Frontal cortex (tissue), 4 donors: ENCODE data around the gene GPC6. TPM values are rescaled to one million over a fixed set of nuclear protein-coding genes. Genes with fewer than 3 reads are reported as not detected.

Experiments used
- DNase-seq, 2 donors: peaks; one replicate each; pipeline ENCODE4 v3.0.0; 2012; ENCODE audit warnings: low spot score in 2 of 2
- FAIRE-seq: peaks from 2 replicates; lab custom pipeline; 2012; peaks lifted over from hg19 to GRCh38; lab: Jason Lieb, UNC
- total RNA-seq: library from RNA; depleted of rRNA; stranded (reverse); fragments of >200 nt; gene quantifications from one replicate; pipeline ENCODE4 v1.2.3, GENCODE V29; 2014
- donor health status: control.
- donor health status: control.
- donor health status: control.

Gene GPC6
- total RNA-seq, 1 donor from 2014 or later, result 9.0 TPM

DNA sequence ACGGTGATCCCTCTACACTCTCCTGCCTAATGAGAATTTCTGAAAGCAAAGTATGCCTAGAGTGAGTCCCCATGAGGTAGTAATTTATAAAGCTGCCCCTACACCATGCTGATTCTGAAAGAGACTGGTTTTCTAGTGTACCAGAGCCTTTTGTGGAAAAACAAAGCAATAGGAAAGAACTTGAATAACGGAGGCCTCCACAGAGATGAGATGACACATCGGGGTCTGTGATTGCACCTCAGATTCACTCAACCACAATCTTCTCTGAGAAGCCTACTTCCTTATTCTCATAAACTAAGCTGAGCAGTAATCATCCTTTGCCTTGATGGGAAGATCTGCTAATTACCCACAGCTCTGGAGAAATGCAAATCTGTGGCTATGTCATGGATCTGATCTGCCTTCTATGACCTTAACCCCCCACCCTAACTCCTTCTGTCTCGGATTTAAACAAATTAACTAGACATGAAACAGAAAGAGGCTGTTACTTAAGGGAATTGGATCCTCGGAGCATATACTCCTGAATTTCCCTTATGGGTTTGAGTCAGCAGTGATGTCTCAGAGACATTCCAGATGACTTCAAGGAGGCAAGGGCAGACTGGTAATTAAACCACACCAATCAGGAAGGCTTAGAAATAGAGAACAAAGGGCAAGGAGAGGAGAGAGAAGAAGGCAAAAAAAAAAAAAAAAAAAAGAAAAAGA lies 1124.8 kb downstream of the GPC6 start:
- no peak for FAIRE-seq
- no peak for DNase-seq

- DNase-seq (no peak), FAIRE-seq (no peak)
These were observed 1125.5 kb downstream of the GPC6 start for GRCh38 chr13:94352057-94352456.

GRCh38 chr13:94353167-94353710 lies 1126.6 kb downstream of the GPC6 start:
- FAIRE-seq (no peak), DNase-seq (no peak)

- DNase-seq (no peak), FAIRE-seq (no peak)
These were observed 1133.3 kb downstream of the GPC6 start for GRCh38 chr13:94359875-94360274.

DNA sequence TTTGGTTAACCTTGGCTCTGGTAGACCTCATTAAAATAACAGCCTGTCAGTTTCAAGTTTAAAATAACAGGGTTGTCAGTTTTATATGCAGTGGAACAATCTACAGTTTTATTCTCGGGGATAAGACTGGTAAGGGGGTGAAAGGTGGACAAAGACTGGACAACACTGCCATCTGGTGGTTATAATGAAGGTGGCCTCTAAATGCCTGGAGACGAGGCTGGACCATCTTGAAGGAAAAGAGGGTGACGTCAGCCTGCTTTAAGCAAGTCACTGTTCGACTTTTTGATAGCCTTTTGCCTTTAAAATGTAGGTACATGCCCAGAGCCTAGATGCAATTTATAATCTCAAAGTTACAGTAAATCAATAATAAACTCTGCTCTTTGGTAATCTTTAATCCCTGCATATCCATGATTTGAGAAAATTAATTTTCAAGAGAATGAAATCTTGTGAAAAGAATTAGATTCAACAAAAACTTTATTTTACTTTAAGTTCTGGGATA lies 1135.9 kb downstream of the GPC6 start:
- peak; percentile 79 for FAIRE-seq
- peak; percentile 37 to 58 for DNase-seq

DNA sequence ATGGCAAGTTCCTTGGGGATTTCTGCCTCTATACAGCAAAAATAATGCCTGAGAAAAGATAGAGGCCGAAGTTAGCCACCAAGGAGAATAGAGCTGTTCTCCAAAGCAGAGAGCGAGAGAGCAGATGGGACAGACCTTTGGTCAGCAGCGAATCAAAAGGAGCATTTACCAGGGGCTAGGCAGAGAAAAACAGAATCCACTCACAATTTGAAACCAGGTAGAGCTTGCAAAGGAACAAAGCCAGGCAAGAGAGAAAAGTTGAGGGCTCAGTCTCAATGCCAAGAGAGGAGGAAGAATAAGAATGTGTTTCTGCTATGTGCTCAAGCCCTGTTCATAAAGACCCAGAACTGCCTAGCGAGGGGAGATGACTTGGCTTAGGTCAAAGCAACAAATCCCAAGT lies 1140.1 kb downstream of the GPC6 start:
- FAIRE-seq (no peak), DNase-seq (no peak)

GRCh38 chr13:94369972-94370436 lies 1143.4 kb downstream of the GPC6 start:
- FAIRE-seq (no peak), DNase-seq (no peak)

DNA sequence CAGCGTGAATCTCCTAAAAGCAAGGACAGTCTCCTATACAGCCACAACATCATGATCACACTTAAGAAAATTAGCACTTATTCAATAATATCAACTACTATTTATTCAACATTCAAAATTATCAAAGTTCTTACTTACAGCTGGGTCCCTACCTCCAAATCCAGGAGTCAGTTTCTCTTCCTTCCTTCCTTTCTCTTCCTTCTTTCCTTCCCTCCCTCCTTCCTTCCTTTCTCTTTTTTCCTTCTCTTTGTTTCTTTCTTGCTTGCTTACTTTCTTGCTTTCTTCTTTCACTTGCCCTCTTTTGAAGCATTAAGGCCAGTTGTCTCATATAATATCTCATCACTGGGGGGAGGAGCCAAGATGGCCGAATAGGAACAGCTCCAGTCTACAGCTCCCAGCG lies 1145.2 kb downstream of the GPC6 start:
- DNase-seq, result no peak
- no peak for FAIRE-seq

GRCh38 chr13:94382517-94382916 lies 1155.9 kb downstream of the GPC6 start:
- DNase-seq, result no peak
- FAIRE-seq, result no peak

DNA sequence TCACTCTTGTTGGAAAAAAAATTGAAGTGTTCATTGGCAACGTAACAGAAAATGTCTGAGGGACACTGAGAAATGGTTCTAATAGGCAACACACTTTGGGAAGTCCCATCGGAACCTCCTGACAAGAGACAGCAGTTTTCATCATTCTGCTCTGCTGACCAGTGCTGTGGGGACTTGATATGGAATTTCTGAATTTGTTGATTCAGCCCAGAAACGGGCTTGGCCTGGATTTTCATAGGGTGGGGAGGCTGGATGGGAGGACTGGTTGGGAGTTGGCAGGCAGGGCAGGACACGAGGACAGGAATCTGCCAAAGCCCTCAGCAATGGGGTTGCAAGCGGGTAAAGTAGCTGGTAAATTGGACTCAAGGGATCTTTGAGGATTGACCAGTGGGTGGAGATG lies 1156.4 kb downstream of the GPC6 start:
- FAIRE-seq (no peak), DNase-seq (no peak)

DNA sequence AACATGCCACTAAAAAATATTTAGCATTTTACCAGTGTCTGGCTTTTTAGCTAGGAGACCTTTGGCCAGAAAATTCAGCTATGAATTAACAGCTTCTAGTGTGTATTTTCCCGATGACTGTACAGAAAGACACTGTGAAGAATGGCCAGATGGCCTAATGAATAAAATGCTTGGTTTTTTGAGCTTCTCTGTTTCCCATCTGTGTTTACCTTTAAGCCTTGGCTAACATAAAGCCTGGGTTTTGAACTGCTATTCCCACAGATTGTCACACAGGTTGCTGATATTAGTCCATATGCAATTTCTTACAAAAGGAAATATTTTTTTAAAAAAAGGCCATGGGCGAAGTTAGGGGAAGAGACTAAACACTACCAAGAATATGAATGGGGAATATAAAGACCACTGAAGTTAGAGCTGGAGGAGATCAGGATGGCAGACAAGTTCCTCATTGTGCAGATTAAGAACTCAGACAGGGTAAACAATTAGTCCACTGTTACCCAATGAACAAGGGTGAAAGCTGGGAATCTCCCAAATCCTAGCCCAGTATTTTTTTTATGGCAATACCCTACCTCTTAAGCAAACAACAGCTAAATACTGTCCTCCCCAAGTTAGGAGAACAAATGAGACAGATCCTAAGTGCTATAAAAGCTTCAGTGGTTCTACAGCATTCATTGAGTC lies 1157.8 kb downstream of the GPC6 start:
- FAIRE-seq (no peak), DNase-seq (no peak)

- no peak for DNase-seq
- FAIRE-seq, result no peak
These were observed 1160.4 kb downstream of the GPC6 start for GRCh38 chr13:94387047-94387446.

DNA sequence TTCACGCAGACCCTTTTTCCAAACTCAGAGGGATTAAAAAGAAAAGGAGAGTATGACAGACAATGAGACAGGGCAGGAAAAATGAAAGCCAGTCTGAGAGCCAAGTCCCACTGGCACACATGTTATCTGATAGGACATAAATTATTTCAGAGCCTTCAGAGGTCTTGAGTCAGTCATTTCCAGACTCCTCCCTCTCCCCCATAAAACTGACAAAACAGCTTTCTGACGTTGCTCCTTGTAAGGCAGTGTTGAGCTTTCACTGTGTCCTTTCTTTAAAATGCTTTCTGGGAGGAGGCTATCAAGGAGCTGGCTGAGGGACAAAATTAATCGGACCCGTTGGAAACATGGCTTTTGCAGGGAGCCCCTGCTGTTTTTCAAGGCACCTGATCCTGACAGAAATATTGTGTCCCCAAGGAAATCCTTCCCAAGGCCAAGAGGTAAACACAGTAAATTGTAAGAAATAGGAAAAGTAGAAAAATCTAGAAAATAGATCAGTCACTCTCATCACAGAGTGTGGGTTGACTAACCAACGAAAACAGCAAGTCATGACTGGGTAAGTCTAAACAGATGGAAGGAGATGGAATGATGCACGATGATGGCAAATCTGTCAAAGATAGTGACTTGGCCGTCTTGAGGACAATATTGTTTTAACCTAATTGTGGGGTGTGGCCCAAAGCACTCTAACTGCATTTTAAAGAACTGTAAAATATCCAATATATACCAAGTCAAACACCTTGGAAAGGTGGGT lies 1163.2 kb downstream of the GPC6 start:
- DNase-seq (no peak), FAIRE-seq (no peak)

GRCh38 chr13:94390881-94391280 lies 1164.3 kb downstream of the GPC6 start:
- DNase-seq (no peak), FAIRE-seq (no peak)

DNA sequence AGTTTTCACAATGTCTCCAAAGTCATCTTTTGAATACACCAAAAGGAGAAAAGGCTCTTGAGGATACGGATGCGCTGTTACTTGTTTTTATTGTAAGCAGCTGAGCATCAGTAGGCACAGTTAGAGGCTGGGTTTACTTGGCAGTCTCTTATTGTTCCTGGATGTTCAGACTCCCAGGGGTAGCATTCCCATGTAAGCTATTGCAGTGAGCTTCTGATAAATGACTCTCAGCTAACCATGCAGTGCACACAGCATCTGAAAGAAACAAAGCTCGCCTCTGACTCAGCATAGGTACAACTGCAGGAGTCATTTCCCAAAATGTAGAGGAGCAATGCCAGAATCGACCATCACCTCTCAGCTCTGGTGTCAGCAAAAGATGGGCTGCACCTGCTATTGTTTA lies 1168.1 kb downstream of the GPC6 start:
- no peak for FAIRE-seq
- DNase-seq, result no peak

DNA sequence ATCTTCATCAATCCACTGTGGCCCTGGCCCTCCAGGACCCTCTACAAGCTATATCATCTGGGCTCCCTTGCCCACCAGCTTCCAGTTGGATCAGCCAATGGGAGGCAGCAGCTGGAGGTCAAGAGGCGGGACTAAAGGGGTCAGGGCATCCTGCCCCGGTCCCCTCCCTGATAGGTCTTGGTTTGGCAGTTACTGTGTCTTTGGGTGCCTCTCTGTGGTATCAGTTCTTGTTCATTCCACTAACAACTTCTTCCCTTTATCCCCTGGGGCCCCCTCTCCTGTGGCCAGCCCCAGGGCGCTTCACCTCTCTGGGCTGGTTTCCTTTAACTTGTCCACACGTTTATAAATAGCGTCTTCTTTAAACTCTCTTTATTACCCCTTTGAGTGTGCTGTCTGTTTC lies 1169.3 kb downstream of the GPC6 start:
- FAIRE-seq, result no peak

DNA sequence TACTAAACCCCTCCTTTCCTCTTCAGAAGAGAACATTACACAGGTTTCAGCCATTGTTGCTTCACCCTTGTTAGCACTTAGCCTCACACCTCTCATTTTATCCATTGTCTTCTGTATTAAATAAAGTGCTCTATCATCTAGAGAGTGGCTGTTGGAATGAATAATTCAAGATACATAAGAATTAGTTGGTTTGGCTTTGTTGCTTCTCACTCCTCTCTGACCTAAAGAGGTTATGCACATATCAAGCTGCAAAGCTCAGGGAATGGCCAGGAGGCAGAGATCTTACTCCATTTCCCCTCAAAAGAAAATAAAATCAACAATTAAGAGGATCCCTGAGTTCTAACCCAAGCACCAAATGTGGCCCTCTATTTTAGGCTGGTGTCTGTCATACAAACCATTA lies 1173.2 kb downstream of the GPC6 start:
- DNase-seq (no peak), FAIRE-seq (no peak)

More for the DNA sequence above, 1169.3 kb downstream of the GPC6 start:
- DNase-seq, result no peak

GRCh38 chr13:94400874-94401273 lies 1174.3 kb downstream of the GPC6 start:
- FAIRE-seq, result no peak

GRCh38 chr13:94408314-94409036 lies 1181.9 kb downstream of the GPC6 start:
- FAIRE-seq (no peak), DNase-seq (no peak)

More at GRCh38 chr13:94400874-94401273, 1174.3 kb downstream of the GPC6 start:
- DNase-seq, result no peak

DNA sequence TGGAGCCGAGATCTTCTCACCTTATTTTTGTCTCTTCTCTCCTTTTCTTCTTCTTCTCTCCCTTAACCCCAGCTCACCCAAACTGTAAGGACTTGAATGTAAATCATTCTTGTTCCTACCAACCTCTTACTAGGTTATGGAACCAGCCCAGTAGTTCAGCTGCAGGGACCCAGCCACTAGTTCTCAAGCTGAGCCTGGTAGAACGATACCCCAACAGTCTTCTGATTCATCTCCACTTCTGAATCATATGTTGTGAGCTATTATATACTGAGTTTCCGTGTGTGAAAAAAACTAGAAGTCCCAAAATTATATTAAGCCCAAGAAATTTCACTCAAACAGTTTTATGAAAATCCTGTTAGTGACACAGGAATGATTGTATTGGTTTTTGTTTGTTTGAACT lies 1185.1 kb downstream of the GPC6 start:
- no peak for DNase-seq
- FAIRE-seq, result no peak
